ENCODE data around the gene MGAT5.

DNA sequence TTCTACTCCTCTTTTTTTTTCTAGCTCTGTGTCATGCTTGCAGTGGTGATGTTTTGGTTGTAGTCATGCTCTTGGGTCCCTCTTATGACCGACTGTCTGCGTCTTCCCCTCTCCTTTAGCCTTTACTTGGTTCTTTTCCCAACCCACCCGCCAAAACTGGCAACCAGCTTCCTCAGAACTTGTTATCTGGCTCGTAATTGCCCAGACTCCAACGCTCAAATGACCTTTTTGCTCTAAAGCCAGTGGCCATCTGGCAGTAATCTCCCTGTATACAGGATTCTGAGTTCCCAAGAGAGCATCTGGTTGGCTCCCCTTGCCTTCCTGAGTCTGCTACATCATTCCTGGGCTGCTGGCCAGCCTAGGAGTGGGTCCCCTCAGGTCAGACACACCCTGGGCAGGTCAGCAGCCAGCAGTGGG is 147.2 kb downstream of the MGAT5 start:
- TF ChIP-seq, protein P1, sequence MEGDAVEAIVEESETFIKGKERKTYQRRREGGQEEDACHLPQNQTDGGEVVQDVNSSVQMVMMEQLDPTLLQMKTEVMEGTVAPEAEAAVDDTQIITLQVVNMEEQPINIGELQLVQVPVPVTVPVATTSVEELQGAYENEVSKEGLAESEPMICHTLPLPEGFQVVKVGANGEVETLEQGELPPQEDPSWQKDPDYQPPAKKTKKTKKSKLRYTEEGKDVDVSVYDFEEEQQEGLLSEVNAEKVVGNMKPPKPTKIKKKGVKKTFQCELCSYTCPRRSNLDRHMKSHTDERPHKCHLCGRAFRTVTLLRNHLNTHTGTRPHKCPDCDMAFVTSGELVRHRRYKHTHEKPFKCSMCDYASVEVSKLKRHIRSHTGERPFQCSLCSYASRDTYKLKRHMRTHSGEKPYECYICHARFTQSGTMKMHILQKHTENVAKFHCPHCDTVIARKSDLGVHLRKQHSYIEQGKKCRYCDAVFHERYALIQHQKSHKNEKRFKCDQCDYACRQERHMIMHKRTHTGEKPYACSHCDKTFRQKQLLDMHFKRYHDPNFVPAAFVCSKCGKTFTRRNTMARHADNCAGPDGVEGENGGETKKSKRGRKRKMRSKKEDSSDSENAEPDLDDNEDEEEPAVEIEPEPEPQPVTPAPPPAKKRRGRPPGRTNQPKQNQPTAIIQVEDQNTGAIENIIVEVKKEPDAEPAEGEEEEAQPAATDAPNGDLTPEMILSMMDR (IDR thresholded peaks at IDR 0.05), result no peak
- no peak for TF ChIP-seq POLR2A (IDR thresholded peaks at IDR 0.05)
